Measurements from ENCODE around the gene PEX14.
A peak's percentile ranks its signal among the peaks of the same experiment; 100 is the strongest.

Gene PEX14

DNA sequence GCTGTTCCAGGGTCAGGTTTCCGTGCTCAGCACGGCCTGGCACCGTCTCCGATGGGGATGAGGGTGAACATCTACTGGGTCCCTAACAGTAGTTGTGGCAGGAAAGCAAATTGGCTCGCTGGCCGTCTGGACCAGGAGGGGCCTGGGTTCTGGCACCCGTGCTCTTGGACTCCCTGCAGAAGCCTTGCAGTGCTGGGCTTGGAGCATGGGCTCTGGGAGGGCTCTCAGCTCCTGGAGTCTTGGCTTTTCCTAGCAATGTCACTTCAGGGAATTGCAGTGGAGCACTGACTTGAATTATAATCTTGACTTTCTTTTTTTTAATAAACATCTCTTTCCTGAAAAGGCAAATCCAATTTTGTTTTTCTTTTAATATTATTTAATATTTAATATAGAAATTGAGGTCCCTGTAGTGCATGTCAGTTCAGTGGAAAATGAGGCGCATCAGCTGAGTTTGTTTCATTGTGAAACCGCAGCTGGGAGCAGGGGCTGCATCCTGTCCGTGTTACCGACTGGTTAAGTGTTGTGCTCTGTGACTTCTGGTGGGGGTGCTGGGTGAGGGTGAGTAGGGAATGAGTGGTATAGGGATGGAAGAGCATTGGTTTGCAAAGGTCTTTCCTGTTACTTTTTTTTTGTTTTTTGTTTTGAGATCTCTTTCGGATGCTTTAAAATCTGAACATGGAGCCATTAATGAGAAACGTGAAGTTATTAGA is 64.1 kb downstream of the PEX14 start (continued):
- TF ChIP-seq CREB5 (CRISPR knock-in tag; IDR thresholded peaks at IDR 0.05; ENCODE audit: low read depth), result no peak

DNA sequence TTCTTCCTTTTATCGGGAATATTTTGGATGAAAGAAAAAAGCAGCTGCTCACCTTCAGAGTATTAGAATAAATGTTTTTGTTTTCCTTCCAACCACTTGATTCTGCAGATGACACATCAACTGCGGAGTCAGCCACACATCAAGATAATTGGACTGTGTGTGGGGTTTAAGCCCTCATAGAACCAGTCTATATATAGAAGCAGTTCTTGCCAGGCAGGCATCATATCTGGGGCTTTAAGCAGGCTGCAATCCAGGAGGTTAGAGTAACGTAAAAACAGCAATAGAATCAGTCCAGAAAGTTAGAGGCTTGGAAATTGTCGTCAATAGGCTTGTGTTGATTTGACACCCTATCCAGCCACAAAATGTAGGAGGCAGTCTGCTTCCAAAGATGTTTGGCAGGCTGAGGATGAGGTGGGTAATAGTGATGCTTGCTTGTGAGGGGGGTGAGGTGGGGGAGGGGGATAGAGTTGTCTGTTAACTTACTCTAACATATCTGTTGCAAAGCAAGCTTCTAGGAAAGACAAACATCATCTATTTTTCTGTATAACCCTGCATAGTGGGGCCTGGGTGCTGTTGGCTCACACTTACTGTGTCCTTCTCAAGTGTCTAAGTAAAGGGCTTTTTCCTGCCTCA is 64.8 kb downstream of the PEX14 start:
- TF ChIP-seq CREB5 (CRISPR knock-in tag; IDR thresholded peaks at IDR 0.05; ENCODE audit: low read depth) (no peak), OSR1 (CRISPR knock-in tag; IDR thresholded peaks at IDR 0.05) (no peak), ZFP3 (CRISPR knock-in tag; IDR thresholded peaks at IDR 0.05) (no peak), SNAI2 (CRISPR knock-in tag; IDR thresholded peaks at IDR 0.05) (no peak), GLIS3 (CRISPR knock-in tag; IDR thresholded peaks at IDR 0.05) (no peak), RARB (CRISPR knock-in tag; IDR thresholded peaks at IDR 0.05) (no peak), POU6F1 (CRISPR knock-in tag; IDR thresholded peaks at IDR 0.05; ENCODE audit: borderline replicate concordance, low read depth) (no peak), ZNF8 (CRISPR knock-in tag; IDR thresholded peaks at IDR 0.05) (no peak), ZNF70 (CRISPR knock-in tag; IDR thresholded peaks at IDR 0.05) (no peak), ESRRG (CRISPR knock-in tag; IDR thresholded peaks at IDR 0.05) (no peak), PPARA (CRISPR knock-in tag; IDR thresholded peaks at IDR 0.05; ENCODE audit: borderline replicate concordance) (no peak), TCF4 (CRISPR knock-in tag; IDR thresholded peaks at IDR 0.05; ENCODE audit: borderline replicate concordance) (no peak), TOX (CRISPR knock-in tag; IDR thresholded peaks at IDR 0.05; ENCODE audit: borderline replicate concordance) (no peak)
- ATAC-seq, result peak; percentile 51

- no peak for ATAC-seq
- TF ChIP-seq PPARA (CRISPR knock-in tag; IDR thresholded peaks at IDR 0.05; ENCODE audit: borderline replicate concordance), result no peak
- TF ChIP-seq, protein P1, sequence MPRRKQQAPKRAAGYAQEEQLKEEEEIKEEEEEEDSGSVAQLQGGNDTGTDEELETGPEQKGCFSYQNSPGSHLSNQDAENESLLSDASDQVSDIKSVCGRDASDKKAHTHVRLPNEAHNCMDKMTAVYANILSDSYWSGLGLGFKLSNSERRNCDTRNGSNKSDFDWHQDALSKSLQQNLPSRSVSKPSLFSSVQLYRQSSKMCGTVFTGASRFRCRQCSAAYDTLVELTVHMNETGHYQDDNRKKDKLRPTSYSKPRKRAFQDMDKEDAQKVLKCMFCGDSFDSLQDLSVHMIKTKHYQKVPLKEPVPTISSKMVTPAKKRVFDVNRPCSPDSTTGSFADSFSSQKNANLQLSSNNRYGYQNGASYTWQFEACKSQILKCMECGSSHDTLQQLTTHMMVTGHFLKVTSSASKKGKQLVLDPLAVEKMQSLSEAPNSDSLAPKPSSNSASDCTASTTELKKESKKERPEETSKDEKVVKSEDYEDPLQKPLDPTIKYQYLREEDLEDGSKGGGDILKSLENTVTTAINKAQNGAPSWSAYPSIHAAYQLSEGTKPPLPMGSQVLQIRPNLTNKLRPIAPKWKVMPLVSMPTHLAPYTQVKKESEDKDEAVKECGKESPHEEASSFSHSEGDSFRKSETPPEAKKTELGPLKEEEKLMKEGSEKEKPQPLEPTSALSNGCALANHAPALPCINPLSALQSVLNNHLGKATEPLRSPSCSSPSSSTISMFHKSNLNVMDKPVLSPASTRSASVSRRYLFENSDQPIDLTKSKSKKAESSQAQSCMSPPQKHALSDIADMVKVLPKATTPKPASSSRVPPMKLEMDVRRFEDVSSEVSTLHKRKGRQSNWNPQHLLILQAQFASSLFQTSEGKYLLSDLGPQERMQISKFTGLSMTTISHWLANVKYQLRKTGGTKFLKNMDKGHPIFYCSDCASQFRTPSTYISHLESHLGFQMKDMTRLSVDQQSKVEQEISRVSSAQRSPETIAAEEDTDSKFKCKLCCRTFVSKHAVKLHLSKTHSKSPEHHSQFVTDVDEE (CRISPR knock-in tag; IDR thresholded peaks at IDR 0.05), result no peak
- TF ChIP-seq POU6F1 (CRISPR knock-in tag; IDR thresholded peaks at IDR 0.05; ENCODE audit: borderline replicate concordance, low read depth), result no peak
- no peak for TF ChIP-seq ARNTL (CRISPR knock-in tag; IDR thresholded peaks at IDR 0.05; ENCODE audit: borderline replicate concordance, low read depth)
- no peak for TF ChIP-seq ESRRG (CRISPR knock-in tag; IDR thresholded peaks at IDR 0.05)
- TF ChIP-seq ZNF565 (CRISPR knock-in tag; conservative IDR thresholded peaks at IDR 0.05; ENCODE audit: low read depth), result no peak
- TF ChIP-seq GLIS3 (CRISPR knock-in tag; IDR thresholded peaks at IDR 0.05), result no peak
- TF ChIP-seq SNAI2 (CRISPR knock-in tag; IDR thresholded peaks at IDR 0.05), result no peak
- no peak for TF ChIP-seq CREB5 (CRISPR knock-in tag; IDR thresholded peaks at IDR 0.05; ENCODE audit: low read depth)
- TF ChIP-seq, protein P2, sequence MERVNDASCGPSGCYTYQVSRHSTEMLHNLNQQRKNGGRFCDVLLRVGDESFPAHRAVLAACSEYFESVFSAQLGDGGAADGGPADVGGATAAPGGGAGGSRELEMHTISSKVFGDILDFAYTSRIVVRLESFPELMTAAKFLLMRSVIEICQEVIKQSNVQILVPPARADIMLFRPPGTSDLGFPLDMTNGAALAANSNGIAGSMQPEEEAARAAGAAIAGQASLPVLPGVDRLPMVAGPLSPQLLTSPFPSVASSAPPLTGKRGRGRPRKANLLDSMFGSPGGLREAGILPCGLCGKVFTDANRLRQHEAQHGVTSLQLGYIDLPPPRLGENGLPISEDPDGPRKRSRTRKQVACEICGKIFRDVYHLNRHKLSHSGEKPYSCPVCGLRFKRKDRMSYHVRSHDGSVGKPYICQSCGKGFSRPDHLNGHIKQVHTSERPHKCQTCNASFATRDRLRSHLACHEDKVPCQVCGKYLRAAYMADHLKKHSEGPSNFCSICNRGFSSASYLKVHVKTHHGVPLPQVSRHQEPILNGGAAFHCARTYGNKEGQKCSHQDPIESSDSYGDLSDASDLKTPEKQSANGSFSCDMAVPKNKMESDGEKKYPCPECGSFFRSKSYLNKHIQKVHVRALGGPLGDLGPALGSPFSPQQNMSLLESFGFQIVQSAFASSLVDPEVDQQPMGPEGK (CRISPR knock-in tag; IDR thresholded peaks at IDR 0.05; ENCODE audit: borderline replicate concordance), result no peak
- TF ChIP-seq TOX (CRISPR knock-in tag; IDR thresholded peaks at IDR 0.05; ENCODE audit: borderline replicate concordance), result no peak
- TF ChIP-seq ZNF70 (CRISPR knock-in tag; IDR thresholded peaks at IDR 0.05), result no peak
Measured at GRCh38 chr1:10540277-10541005, 65.7 kb downstream of the PEX14 start.

Measured in SK-N-SH treated with all-trans-retinoic acid at 6 μM for 48 hours (cell line).